ENCODE data around the gene ASTN2. TPM values are rescaled to one million over a fixed set of nuclear protein-coding genes. Genes with fewer than 3 reads are reported as not detected.

The ASTN2 gene
- total and polyA plus RNA-seq, 7 donors, result 0.60 to 7.5 (median 2.2) TPM

GRCh38 chr9:116435706-116436105, 979.2 kb downstream of the ASTN2 start:
- DNase-seq, result no peak
- H3K4me3 ChIP-seq, result no peak overlapping the region
- intact Hi-C loops (cut with DNase I), result no loop called here
- H3K4me1 ChIP-seq, result peaks cover 0 to 9% (median 3%) of the 10 kb centered on the region in 4 donors
- TF ChIP-seq, protein P1, sequence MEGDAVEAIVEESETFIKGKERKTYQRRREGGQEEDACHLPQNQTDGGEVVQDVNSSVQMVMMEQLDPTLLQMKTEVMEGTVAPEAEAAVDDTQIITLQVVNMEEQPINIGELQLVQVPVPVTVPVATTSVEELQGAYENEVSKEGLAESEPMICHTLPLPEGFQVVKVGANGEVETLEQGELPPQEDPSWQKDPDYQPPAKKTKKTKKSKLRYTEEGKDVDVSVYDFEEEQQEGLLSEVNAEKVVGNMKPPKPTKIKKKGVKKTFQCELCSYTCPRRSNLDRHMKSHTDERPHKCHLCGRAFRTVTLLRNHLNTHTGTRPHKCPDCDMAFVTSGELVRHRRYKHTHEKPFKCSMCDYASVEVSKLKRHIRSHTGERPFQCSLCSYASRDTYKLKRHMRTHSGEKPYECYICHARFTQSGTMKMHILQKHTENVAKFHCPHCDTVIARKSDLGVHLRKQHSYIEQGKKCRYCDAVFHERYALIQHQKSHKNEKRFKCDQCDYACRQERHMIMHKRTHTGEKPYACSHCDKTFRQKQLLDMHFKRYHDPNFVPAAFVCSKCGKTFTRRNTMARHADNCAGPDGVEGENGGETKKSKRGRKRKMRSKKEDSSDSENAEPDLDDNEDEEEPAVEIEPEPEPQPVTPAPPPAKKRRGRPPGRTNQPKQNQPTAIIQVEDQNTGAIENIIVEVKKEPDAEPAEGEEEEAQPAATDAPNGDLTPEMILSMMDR (IDR thresholded peaks at IDR 0.05), result no peak
- TF ChIP-seq POLR2A (IDR thresholded peaks at IDR 0.05) (no peak), POLR2AphosphoS5 (IDR thresholded peaks at IDR 0.05) (no peak), EP300 (IDR thresholded peaks at IDR 0.05) (no peak)
- no peaks in the 10 kb centered on the region for H3K27me3 ChIP-seq
- 60 to 63% methylated on average over 4 of the region's 4 CpGs for WGBS, 2 donors
- H3K36me3 ChIP-seq, result no peaks in the 10 kb centered on the region
- H3K27ac ChIP-seq, result no peak overlapping the region
- H3K9me3 ChIP-seq, result no peaks in the 10 kb centered on the region

DNA sequence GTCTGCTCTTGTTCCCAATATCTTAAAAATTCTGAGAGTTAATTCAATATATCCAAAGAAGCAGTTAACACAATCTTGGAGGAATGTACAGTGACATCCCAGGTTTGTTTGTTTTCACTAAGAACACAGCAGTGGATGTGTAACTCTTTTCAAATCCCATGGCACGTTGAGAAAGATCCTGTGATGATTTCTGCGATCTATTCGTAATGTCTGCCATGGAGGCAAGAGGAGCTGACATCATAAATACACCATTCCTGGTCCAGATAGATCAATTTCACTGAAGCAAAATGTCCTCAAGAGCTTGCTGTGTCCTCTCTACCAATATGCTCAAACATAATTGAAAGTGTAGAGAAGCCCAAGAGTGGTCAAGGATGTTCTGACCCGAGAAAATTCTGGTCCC, 980.5 kb downstream of the ASTN2 start:
- WGBS, 2 donors, result 69 to 79% methylated on average over 4 of the region's 4 CpGs
- no peak for DNase-seq
- H3K4me1 ChIP-seq, result peaks cover 0 to 9% (median 3%) of the 10 kb centered on the region in 4 donors
- no peaks in the 10 kb centered on the region for H3K9me3 ChIP-seq
- intact Hi-C loops (cut with DNase I), result no loop called here
- H3K4me3 ChIP-seq, result no peak overlapping the region
- TF ChIP-seq POLR2A (IDR thresholded peaks at IDR 0.05) (no peak), POLR2AphosphoS5 (IDR thresholded peaks at IDR 0.05) (no peak), EP300 (IDR thresholded peaks at IDR 0.05) (no peak)
- TF ChIP-seq, protein P1 (IDR thresholded peaks at IDR 0.05), result no peak
- H3K27me3 ChIP-seq, result no peaks in the 10 kb centered on the region
- H3K27ac ChIP-seq, result no peak overlapping the region
- H3K36me3 ChIP-seq, result no peaks in the 10 kb centered on the region

- Histone ChIP-seq H3K27ac (no peak overlapping the region), H3K9me3 (no peaks in the 10 kb centered on the region), H3K4me1 (peaks cover 0 to 9% (median 3%) of the 10 kb centered on the region in 4 donors), H3K4me3 (no peak overlapping the region), H3K27me3 (no peaks in the 10 kb centered on the region), H3K36me3 (no peaks in the 10 kb centered on the region)
- TF ChIP-seq EP300 (IDR thresholded peaks at IDR 0.05), result no peak
- TF ChIP-seq, protein P1 (IDR thresholded peaks at IDR 0.05), result no peak
- TF ChIP-seq POLR2AphosphoS5 (IDR thresholded peaks at IDR 0.05), result no peak
- no peak for TF ChIP-seq POLR2A (IDR thresholded peaks at IDR 0.05)
- no peak for DNase-seq
- 91 to 92% methylated on average over 1 of the region's 1 CpG for WGBS, 2 donors
- intact Hi-C loops (cut with DNase I), result no loop called here
Measured at GRCh38 chr9:116432051-116432450, 982.8 kb downstream of the ASTN2 start.

DNA sequence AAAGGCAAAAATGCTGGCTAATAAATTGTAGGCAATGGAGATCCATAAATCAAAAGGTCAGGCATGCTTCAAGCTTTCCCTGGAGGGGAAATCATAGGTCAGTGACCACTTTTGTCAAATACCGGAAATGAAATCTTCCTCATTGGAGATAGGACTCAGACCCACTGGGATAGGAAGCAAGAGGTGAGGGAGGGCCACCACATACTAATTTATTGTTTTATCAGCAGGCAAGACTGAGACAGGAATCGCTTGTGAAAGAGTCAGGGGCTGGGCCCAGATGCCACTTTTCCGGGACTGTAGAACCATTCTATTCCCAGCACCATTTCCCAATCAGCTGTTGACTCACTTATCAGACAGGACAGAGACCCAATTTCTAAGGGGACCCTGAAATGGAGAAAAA, 984.0 kb downstream of the ASTN2 start:
- no peaks in the 10 kb centered on the region for H3K9me3 ChIP-seq
- 90 to 93% methylated on average over 3 of the region's 3 CpGs for WGBS, 2 donors
- H3K27me3 ChIP-seq, result no peaks in the 10 kb centered on the region
- H3K36me3 ChIP-seq, result no peaks in the 10 kb centered on the region
- TF ChIP-seq POLR2AphosphoS5 (IDR thresholded peaks at IDR 0.05) (no peak), POLR2A (IDR thresholded peaks at IDR 0.05) (no peak), EP300 (IDR thresholded peaks at IDR 0.05) (no peak)
- TF ChIP-seq, protein P1 (IDR thresholded peaks at IDR 0.05), result no peak
- H3K4me1 ChIP-seq, result peaks cover 0 to 8% (median 3%) of the 10 kb centered on the region in 4 donors
- no peak for DNase-seq
- intact Hi-C loops (cut with DNase I), result no loop called here
- no peak overlapping the region for H3K4me3 ChIP-seq
- no peak overlapping the region for H3K27ac ChIP-seq

GRCh38 chr9:116425244-116425643, 989.6 kb downstream of the ASTN2 start:
- Histone ChIP-seq H3K4me3 (no peak overlapping the region), H3K27ac (no peak overlapping the region), H3K9me3 (no peaks in the 10 kb centered on the region), H3K27me3 (no peaks in the 10 kb centered on the region), H3K36me3 (no peaks in the 10 kb centered on the region), H3K4me1 (no peaks in the 10 kb centered on the region)
- WGBS, 2 donors, result 70 to 97% methylated on average over 2 of the region's 2 CpGs
- TF ChIP-seq POLR2AphosphoS5 (IDR thresholded peaks at IDR 0.05) (no peak), POLR2A (IDR thresholded peaks at IDR 0.05) (no peak)
- DNase-seq, result no peak
- intact Hi-C loops (cut with DNase I), result no loop called here

All from sigmoid colon (tissue), 7 donors.